HEK293 (cell line): ENCODE measurements around the gene TSHZ3.

Experiments
- CTCF ChIA-PET: fragments of 350-600 bp; formaldehyde crosslinking; extraction: SDS; loops from one replicate; lab custom pipeline; 2021; ENCODE audit warnings: antibody characterized with exemption; lab: Yijun Ruan, JAX
- POLR2A ChIA-PET: fragments of 300-600 bp; formaldehyde crosslinking; extraction: SDS; loops from one replicate; lab custom pipeline; 2020; ENCODE audit warnings: antibody characterized with exemption, inconsistent platforms; lab: Yijun Ruan, JAX
- H3K27ac ChIP-seq: fragments of 200-500 bp; sonication (Bioruptor generic); 2 replicates; pipeline ENCODE4 v1.5.1; 2014; ENCODE audit warnings: low read depth, low read length, control low read depth, inconsistent platforms; ENCODE audit errors: extremely low read depth
- H3K36me3 ChIP-seq, 2 experiments: fragments of 200-500 bp in 1 of 2; sonication (Bioruptor generic) in 1 of 2; 1 replicate in 1 of 2; 2 replicates in 1 of 2; pipeline ENCODE4 v1.5.1; 2014 to 2017; ENCODE audit warnings: inconsistent platforms in 2 of 2, low read length in 2 of 2; ENCODE audit not compliant: control insufficient read depth in 2 of 2, insufficient read depth in 1 of 2
- H3K4me1 ChIP-seq: fragments of 200-500 bp; sonication (Bioruptor generic); 2 replicates; pipeline ENCODE4 v1.5.1; 2014; ENCODE audit warnings: mild to moderate bottlenecking, low read length, inconsistent platforms; ENCODE audit not compliant: control insufficient read depth, insufficient read depth
- H3K4me3 ChIP-seq: 2 replicates; pipeline ENCODE4 v1.5.1; 2011; ENCODE audit warnings: low read depth, mild to moderate bottlenecking, control low read depth, low read length, moderate library complexity
- H3K9me3 ChIP-seq: fragments of 200-500 bp; sonication (Bioruptor generic); 2 replicates; pipeline ENCODE4 v1.5.1; 2014; ENCODE audit warnings: low read depth, low read length, inconsistent platforms; ENCODE audit not compliant: control insufficient read depth, insufficient read depth
- GLIS2 ChIP-seq: fragments of 450-650 bp; formaldehyde crosslinking; IDR thresholded peaks from 2 replicates; pipeline ENCODE4 v1.5.1; 2016; ENCODE audit warnings: missing biosample characterization, missing genetic modification characterization
- KLF16 ChIP-seq: fragments of 450-650 bp; formaldehyde crosslinking; IDR thresholded peaks from 2 replicates; pipeline ENCODE4 v1.5.1; 2017; ENCODE audit warnings: missing biosample characterization, missing genetic modification characterization
- KLF7 ChIP-seq: fragments of 450-650 bp; formaldehyde crosslinking; IDR thresholded peaks from 2 replicates; pipeline ENCODE4 v1.5.1; 2016; ENCODE audit warnings: missing biosample characterization, missing genetic modification characterization, borderline replicate concordance
- KLF8 ChIP-seq: fragments of 450-650 bp; formaldehyde crosslinking; IDR thresholded peaks from 2 replicates; pipeline ENCODE4 v1.5.1; 2016; ENCODE audit warnings: missing biosample characterization, missing genetic modification characterization
- MEIS1 ChIP-seq: sonication (generic); formaldehyde crosslinking; IDR thresholded peaks from 2 replicates; pipeline ENCODE4 v1.8.1; 2022; ENCODE audit warnings: missing genetic modification reagents, mild to moderate bottlenecking, borderline replicate concordance
- SP2 ChIP-seq: fragments of 450-650 bp; formaldehyde crosslinking; IDR thresholded peaks from 2 replicates; pipeline ENCODE4 v1.5.1; 2016; ENCODE audit warnings: missing biosample characterization, missing genetic modification characterization
- ZBTB1 ChIP-seq: fragments of 450-650 bp; formaldehyde crosslinking; IDR thresholded peaks from 2 replicates; pipeline ENCODE4 v1.5.1; 2016; ENCODE audit warnings: missing biosample characterization, missing genetic modification characterization
- ZBTB20 ChIP-seq: fragments of 450-650 bp; formaldehyde crosslinking; IDR thresholded peaks from 2 replicates; pipeline ENCODE4 v1.5.1; 2016; ENCODE audit warnings: missing biosample characterization, missing genetic modification characterization
- ZBTB21 ChIP-seq: fragments of 450-650 bp; formaldehyde crosslinking; IDR thresholded peaks from 2 replicates; pipeline ENCODE4 v1.5.1; 2017; ENCODE audit warnings: missing biosample characterization, missing genetic modification characterization
- ZEB2 ChIP-seq: fragments of 450-650 bp; formaldehyde crosslinking; IDR thresholded peaks from 2 replicates; pipeline ENCODE4 v1.5.1; 2016; ENCODE audit warnings: missing biosample characterization, missing genetic modification characterization
- ZIC2 ChIP-seq: fragments of 450-650 bp; formaldehyde crosslinking; IDR thresholded peaks from 2 replicates; pipeline ENCODE4 v1.5.1; 2016; ENCODE audit warnings: missing biosample characterization, missing genetic modification characterization
- ZNF112 ChIP-seq: fragments of 450-650 bp; formaldehyde crosslinking; IDR thresholded peaks from 2 replicates; pipeline ENCODE4 v1.5.0; 2017; ENCODE audit warnings: missing biosample characterization, missing genetic modification characterization
- ZNF114 ChIP-seq: fragments of 450-650 bp; formaldehyde crosslinking; IDR thresholded peaks from 2 replicates; pipeline ENCODE4 v1.5.0; 2017; ENCODE audit warnings: missing biosample characterization, missing genetic modification characterization
- ZNF157 ChIP-seq: fragments of 450-650 bp; formaldehyde crosslinking; IDR thresholded peaks from 2 replicates; pipeline ENCODE4 v1.5.1; 2016; ENCODE audit warnings: missing biosample characterization, missing genetic modification characterization
- ZNF211 ChIP-seq: fragments of 450-650 bp; formaldehyde crosslinking; IDR thresholded peaks from 2 replicates; pipeline ENCODE4 v1.5.1; 2016; ENCODE audit warnings: low read depth, missing biosample characterization, missing genetic modification characterization
- ZNF274 ChIP-seq, 2 experiments: fragments of 200-500 bp in 1 of 2; fragments of 450-650 bp in 1 of 2; sonication (Bioruptor generic) in 1 of 2; formaldehyde crosslinking in 1 of 2; IDR thresholded peaks; 2 replicates each; pipeline versions ENCODE4 v1.5.1 to v1.6.1; 2014 to 2016; ENCODE audit warnings: borderline replicate concordance in 1 of 2, inconsistent platforms in 1 of 2, low read length in 1 of 2, missing biosample characterization in 1 of 2, missing genetic modification characterization in 1 of 2
- ZNF366 ChIP-seq: fragments of 450-650 bp; formaldehyde crosslinking; conservative IDR thresholded peaks from 2 replicates; pipeline ENCODE4 v1.5.1; 2016; ENCODE audit warnings: missing biosample characterization, missing genetic modification characterization
- ZNF37A ChIP-seq: fragments of 450-650 bp; IDR thresholded peaks from 2 replicates; pipeline ENCODE4 v1.5.1; 2018; ENCODE audit warnings: missing biosample characterization, missing genetic modification characterization
- ZNF391 ChIP-seq: fragments of 450-650 bp; formaldehyde crosslinking; IDR thresholded peaks from 2 replicates; pipeline ENCODE4 v1.5.1; 2016; ENCODE audit warnings: low read depth, missing biosample characterization, missing genetic modification characterization, borderline replicate concordance
- ZNF404 ChIP-seq: fragments of 450-650 bp; formaldehyde crosslinking; IDR thresholded peaks from 2 replicates; pipeline ENCODE4 v1.5.1; 2017; ENCODE audit warnings: missing biosample characterization, missing genetic modification characterization
- ZNF585B ChIP-seq: fragments of 450-650 bp; formaldehyde crosslinking; IDR thresholded peaks from 2 replicates; pipeline ENCODE4 v1.5.1; 2016; ENCODE audit warnings: missing biosample characterization, missing genetic modification characterization
- ZNF610 ChIP-seq: fragments of 450-650 bp; formaldehyde crosslinking; IDR thresholded peaks from 2 replicates; pipeline ENCODE4 v1.5.1; 2016; ENCODE audit warnings: missing biosample characterization, missing genetic modification characterization, borderline replicate concordance
- ZNF660 ChIP-seq: fragments of 450-650 bp; IDR thresholded peaks from 2 replicates; pipeline ENCODE4 v1.5.1; 2018; ENCODE audit warnings: missing biosample characterization, mild to moderate bottlenecking, missing genetic modification characterization
- ZNF707 ChIP-seq: fragments of 450-650 bp; formaldehyde crosslinking; IDR thresholded peaks from 2 replicates; pipeline ENCODE4 v1.5.1; 2016; ENCODE audit warnings: missing biosample characterization, missing genetic modification characterization
- ZNF777 ChIP-seq: fragments of 450-650 bp; formaldehyde crosslinking; IDR thresholded peaks from 2 replicates; pipeline ENCODE4 v1.5.1; 2017; ENCODE audit warnings: missing biosample characterization, missing genetic modification characterization, borderline replicate concordance
- ZSCAN23 ChIP-seq: fragments of 450-650 bp; formaldehyde crosslinking; IDR thresholded peaks from 2 replicates; pipeline ENCODE4 v1.5.1; 2016; ENCODE audit warnings: missing biosample characterization, missing genetic modification characterization
- ZXDB ChIP-seq: fragments of 450-650 bp; formaldehyde crosslinking; IDR thresholded peaks from 2 replicates; pipeline ENCODE4 v1.5.1; 2016; ENCODE audit warnings: missing biosample characterization, missing genetic modification characterization
- TF ChIP-seq, protein P1 (sequence below): fragments of 450-650 bp; formaldehyde crosslinking; IDR thresholded peaks from 2 replicates; pipeline ENCODE4 v1.5.1; 2016; ENCODE audit warnings: missing biosample characterization, missing genetic modification characterization
- TF ChIP-seq, protein P2 (sequence below): fragments of 450-650 bp; formaldehyde crosslinking; conservative IDR thresholded peaks from 2 replicates; pipeline ENCODE4 v1.5.1; 2016; ENCODE audit warnings: low read depth, missing biosample characterization, missing genetic modification characterization
- TF ChIP-seq, protein P3 (sequence below): fragments of 450-650 bp; formaldehyde crosslinking; IDR thresholded peaks from 2 replicates; pipeline ENCODE4 v1.5.1; 2017; ENCODE audit warnings: missing biosample characterization, missing genetic modification characterization

The TSHZ3 gene

DNA sequence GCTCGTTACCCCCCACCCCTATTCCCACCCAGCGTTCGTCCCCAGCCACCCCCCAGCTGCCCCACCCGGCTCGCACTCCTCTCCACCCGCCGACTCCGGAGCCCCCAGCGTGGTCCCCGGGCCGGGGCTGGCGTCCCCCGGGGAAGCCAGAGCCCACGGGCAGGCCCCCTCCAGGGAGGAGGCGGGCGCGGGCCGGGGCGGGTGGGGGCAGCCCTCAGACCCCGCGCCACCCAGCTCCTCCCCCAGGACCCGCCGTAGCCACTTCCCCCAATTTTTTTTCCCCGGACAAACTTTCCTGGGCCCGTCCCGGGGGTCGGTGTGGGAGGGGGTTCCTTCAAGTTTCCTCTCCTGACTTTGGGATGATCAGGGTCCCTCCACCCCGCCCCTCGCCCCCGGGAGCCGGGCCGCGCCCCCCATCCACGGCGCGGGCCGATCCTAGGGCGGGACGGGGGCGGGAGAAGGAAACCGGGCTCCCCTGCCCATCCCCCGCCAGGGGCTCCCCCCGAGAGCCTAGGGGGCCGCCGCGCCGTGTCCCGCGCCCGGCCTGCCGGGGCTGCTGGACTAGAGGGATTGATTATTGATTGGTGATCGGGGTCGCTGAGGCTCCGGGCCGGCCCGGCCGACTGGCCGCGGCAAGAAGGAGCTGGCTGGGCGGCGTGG, 927 bp upstream of the TSHZ3 start (continued):
- TF ChIP-seq KLF7 (tag by site-specific recombination) (peak; percentile 55; the same call in 1 of the 2 replicates), ZNF37A (tag by site-specific recombination) (0 out of 2 replicates have a peak, but pooled peaks have one; percentile 16), ZNF112 (tag by site-specific recombination) (no peak)
- TF ChIP-seq, protein P1, sequence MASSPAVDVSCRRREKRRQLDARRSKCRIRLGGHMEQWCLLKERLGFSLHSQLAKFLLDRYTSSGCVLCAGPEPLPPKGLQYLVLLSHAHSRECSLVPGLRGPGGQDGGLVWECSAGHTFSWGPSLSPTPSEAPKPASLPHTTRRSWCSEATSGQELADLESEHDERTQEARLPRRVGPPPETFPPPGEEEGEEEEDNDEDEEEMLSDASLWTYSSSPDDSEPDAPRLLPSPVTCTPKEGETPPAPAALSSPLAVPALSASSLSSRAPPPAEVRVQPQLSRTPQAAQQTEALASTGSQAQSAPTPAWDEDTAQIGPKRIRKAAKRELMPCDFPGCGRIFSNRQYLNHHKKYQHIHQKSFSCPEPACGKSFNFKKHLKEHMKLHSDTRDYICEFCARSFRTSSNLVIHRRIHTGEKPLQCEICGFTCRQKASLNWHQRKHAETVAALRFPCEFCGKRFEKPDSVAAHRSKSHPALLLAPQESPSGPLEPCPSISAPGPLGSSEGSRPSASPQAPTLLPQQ (tag by site-specific recombination), result peak; percentile 56

DNA sequence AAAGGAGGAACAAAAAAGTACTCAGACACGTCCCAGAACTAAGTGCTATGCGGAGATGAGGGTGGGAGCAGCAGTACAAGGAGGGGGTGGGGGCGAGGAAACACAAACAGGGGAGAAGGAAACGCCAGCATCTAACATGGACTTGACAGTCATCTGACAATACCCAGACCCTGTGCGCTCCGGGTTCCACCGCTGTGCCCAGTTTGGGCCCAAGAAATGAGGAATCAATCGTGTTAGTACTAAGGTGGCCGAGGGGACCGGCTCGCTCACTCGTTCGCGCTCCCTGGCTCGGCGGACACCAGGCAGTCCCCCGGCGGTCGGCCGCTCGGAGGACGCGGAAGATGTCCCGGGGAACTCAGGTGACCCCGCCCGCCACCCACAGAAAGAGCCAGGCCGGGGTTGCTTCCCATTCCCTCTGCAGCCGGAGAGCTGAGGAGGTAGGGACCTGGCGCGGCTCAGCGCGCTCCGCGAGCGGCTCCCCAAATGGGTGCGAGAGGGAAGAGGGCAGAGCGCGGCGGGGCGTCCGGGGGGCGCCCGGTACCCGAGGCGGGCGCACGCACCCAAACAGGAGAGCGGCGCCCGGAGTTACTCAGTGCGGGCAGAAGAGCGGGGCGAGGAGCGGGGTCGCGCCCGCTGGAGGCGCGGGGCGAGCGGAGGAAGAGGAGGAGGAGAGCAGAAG, 616 bp downstream of the TSHZ3 start:
- no peaks in the 10 kb centered on the region for H3K9me3 ChIP-seq
- CTCF ChIA-PET, result interaction anchor here (4.3 kb wide), 1 partner anchor 294 kb away, joined by 18 read pairs; no protein-coding TSS in a partner anchor
- peak overlapping the region; percentile 97; the same call in 1 of the 2 replicates for H3K27ac ChIP-seq
- peaks cover 26% of the 10 kb centered on the region for H3K4me1 ChIP-seq
- H3K4me3 ChIP-seq, result peak overlapping the region; percentile 63
- POLR2A ChIA-PET, result no interaction called here
- H3K36me3 ChIP-seq, result peaks cover 0 to 4% of the 10 kb centered on the region in 2 experiments; a peak in 1 of 3 replicates
- TF ChIP-seq, protein P2, sequence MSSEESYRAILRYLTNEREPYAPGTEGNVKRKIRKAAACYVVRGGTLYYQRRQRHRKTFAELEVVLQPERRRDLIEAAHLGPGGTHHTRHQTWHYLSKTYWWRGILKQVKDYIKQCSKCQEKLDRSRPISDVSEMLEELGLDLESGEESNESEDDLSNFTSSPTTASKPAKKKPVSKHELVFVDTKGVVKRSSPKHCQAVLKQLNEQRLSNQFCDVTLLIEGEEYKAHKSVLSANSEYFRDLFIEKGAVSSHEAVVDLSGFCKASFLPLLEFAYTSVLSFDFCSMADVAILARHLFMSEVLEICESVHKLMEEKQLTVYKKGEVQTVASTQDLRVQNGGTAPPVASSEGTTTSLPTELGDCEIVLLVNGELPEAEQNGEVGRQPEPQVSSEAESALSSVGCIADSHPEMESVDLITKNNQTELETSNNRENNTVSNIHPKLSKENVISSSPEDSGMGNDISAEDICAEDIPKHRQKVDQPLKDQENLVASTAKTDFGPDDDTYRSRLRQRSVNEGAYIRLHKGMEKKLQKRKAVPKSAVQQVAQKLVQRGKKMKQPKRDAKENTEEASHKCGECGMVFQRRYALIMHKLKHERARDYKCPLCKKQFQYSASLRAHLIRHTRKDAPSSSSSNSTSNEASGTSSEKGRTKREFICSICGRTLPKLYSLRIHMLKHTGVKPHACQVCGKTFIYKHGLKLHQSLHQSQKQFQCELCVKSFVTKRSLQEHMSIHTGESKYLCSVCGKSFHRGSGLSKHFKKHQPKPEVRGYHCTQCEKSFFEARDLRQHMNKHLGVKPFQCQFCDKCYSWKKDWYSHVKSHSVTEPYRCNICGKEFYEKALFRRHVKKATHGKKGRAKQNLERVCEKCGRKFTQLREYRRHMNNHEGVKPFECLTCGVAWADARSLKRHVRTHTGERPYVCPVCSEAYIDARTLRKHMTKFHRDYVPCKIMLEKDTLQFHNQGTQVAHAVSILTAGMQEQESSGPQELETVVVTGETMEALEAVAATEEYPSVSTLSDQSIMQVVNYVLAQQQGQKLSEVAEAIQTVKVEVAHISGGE (tag by site-specific recombination), result peak; percentile 77; the same call in 1 of the 2 replicates
- TF ChIP-seq ZNF610 (peak; percentile 70; the same call in 1 of the 2 replicates), ZXDB (tag by site-specific recombination) (peak; percentile 42; the same call in 1 of the 2 replicates), ZBTB1 (0 out of 2 replicates have a peak, but pooled peaks have one; percentile 18), ZNF366 (peak; percentile 87), ZNF585B (tag by site-specific recombination) (no peak), ZNF274 (IDR thresholded peaks at IDR 0.05; ENCODE audit: low read length) (no peak), ZNF274 (tag by site-specific recombination; IDR thresholded peaks at IDR 0.05; ENCODE audit: borderline replicate concordance) (no peak), ZNF777 (no peak), ZNF157 (tag by site-specific recombination) (no peak), ZNF404 (tag by site-specific recombination) (no peak), ZSCAN23 (no peak), KLF8 (tag by site-specific recombination) (no peak), ZNF707 (no peak), ZEB2 (tag by site-specific recombination) (peak; percentile 94), ZNF114 (tag by site-specific recombination) (no peak), GLIS2 (tag by site-specific recombination) (peak; percentile 12; the same call in 1 of the 2 replicates), ZNF660 (tag by site-specific recombination) (peak; percentile 15; the same call in 1 of the 2 replicates), ZIC2 (tag by site-specific recombination) (peak; percentile 99), MEIS1 (no peak), ZBTB21 (tag by site-specific recombination) (peak; percentile 4; the same call in 1 of the 2 replicates), SP2 (tag by site-specific recombination) (peak; percentile 30), KLF16 (tag by site-specific recombination) (peak; percentile 74), ZBTB20 (tag by site-specific recombination) (peak; percentile 92), ZNF211 (tag by site-specific recombination) (no peak), ZNF391 (tag by site-specific recombination) (peak; percentile 53; the same call in 1 of the 2 replicates)
- TF ChIP-seq, protein P3, sequence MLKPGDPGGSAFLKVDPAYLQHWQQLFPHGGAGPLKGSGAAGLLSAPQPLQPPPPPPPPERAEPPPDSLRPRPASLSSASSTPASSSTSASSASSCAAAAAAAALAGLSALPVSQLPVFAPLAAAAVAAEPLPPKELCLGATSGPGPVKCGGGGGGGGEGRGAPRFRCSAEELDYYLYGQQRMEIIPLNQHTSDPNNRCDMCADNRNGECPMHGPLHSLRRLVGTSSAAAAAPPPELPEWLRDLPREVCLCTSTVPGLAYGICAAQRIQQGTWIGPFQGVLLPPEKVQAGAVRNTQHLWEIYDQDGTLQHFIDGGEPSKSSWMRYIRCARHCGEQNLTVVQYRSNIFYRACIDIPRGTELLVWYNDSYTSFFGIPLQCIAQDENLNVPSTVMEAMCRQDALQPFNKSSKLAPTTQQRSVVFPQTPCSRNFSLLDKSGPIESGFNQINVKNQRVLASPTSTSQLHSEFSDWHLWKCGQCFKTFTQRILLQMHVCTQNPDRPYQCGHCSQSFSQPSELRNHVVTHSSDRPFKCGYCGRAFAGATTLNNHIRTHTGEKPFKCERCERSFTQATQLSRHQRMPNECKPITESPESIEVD (tag by site-specific recombination), result no peak
